Testis (tissue), 2 donors: ENCODE measurements around the gene CORIN.

ENCODE experiments used
- CTCF ChIP-seq, 3 experiments: fragments of 450-650 bp in 2 of 3; fragments of 200-600 bp in 1 of 3; sonication (generic) in 1 of 3; IDR thresholded peaks; one replicate each; pipeline ENCODE4 v1.5.1; 2016 to 2019; ENCODE audit warnings: antibody characterized with exemption in 3 of 3, mild to moderate bottlenecking in 2 of 3, moderate library complexity in 1 of 3
- POLR2A ChIP-seq: fragments of 450-650 bp; IDR thresholded peaks from one replicate; pipeline ENCODE4 v1.6.1; 2017; ENCODE audit warnings: antibody characterized with exemption, mild to moderate bottlenecking, moderate library complexity

- no peak for TF ChIP-seq CTCF (IDR thresholded peaks at IDR 0.05)
- no peak for TF ChIP-seq POLR2A
Observed at GRCh38 chr4:47711646-47712045, 126.2 kb downstream of the CORIN start.
